Large intestine (tissue), 3 donors: ENCODE data around the gene NIN. TPM values are rescaled to one million over a fixed set of nuclear protein-coding genes. Genes with fewer than 3 reads are reported as not detected.

Experiments
- DNase-seq, 2 donors: peaks; one replicate each; pipeline versions ENCODE4 v3.0.0 to v3.0.0-alpha.2; 2013
- H3K27ac ChIP-seq: one replicate; pipeline ENCODE4 v1.5.1; 2013; ENCODE audit warnings: low read length
- H3K27me3 ChIP-seq: 2 replicates; pipeline ENCODE4 v1.6.1; 2013; ENCODE audit warnings: low read length; ENCODE audit not compliant: control insufficient read depth, insufficient read depth
- H3K36me3 ChIP-seq: 2 replicates; pipeline ENCODE4 v1.6.1; 2013; ENCODE audit warnings: low read length; ENCODE audit not compliant: control insufficient read depth, insufficient read depth
- H3K4me1 ChIP-seq: one replicate; pipeline ENCODE4 v1.6.1; 2013; ENCODE audit warnings: low read length; ENCODE audit not compliant: control insufficient read depth, insufficient read depth
- H3K4me3 ChIP-seq: one replicate; pipeline ENCODE4 v1.5.1; 2013; ENCODE audit warnings: low read length
- H3K9me3 ChIP-seq: one replicate; pipeline ENCODE4 v1.6.1; 2013; ENCODE audit warnings: mild to moderate bottlenecking, low read depth, low read length, moderate library complexity; ENCODE audit not compliant: control insufficient read depth
- WGBS: methylation state at CpG from one replicate; pipeline ENCODE4 v1.1.5; 2013; ENCODE audit warnings: low lambda C conversion rate; ENCODE audit not compliant: insufficient coverage; 5-methylcytosine and 5-hydroxymethylcytosine counted together
- polyA plus RNA-seq: library from polyadenylated mRNA; unstranded; fragments of 120-200 nt; gene quantifications from one replicate; pipeline ENCODE4 v1.2.1, GENCODE V29; 2013

NIN gene
- polyA plus RNA-seq, 1 donor, result 8.2 TPM

GRCh38 chr14:50762001-50762930, 68.7 kb downstream of the NIN start:
- no peak for DNase-seq
- Histone ChIP-seq H3K27me3 (peaks cover 2% of the 10 kb centered on the region), H3K9me3 (no peaks in the 10 kb centered on the region), H3K4me3 (no peak overlapping the region), H3K36me3 (peaks cover 17% of the 10 kb centered on the region), H3K4me1 (no peaks in the 10 kb centered on the region), H3K27ac (no peak overlapping the region)
- 90% methylated on average over 2 of the region's 9 CpGs for WGBS

GRCh38 chr14:50759800-50760543, 71.0 kb downstream of the NIN start:
- Histone ChIP-seq H3K4me3 (no peak overlapping the region), H3K9me3 (no peaks in the 10 kb centered on the region), H3K27ac (no peak overlapping the region), H3K36me3 (peaks cover 14% of the 10 kb centered on the region), H3K27me3 (peaks cover 2% of the 10 kb centered on the region), H3K4me1 (no peaks in the 10 kb centered on the region)
- WGBS, result 96% methylated on average over 5 of the region's 8 CpGs
- no peak for DNase-seq

- no peak for DNase-seq
- Histone ChIP-seq H3K27ac (no peak overlapping the region), H3K36me3 (peaks cover 14% of the 10 kb centered on the region), H3K9me3 (no peaks in the 10 kb centered on the region), H3K4me3 (no peak overlapping the region), H3K4me1 (no peaks in the 10 kb centered on the region), H3K27me3 (peaks cover 2% of the 10 kb centered on the region)
- 89% methylated on average over 3 of the region's 5 CpGs for WGBS
Measured at GRCh38 chr14:50758945-50759344, 72.0 kb downstream of the NIN start.

GRCh38 chr14:50758305-50758704, 72.7 kb downstream of the NIN start:
- Histone ChIP-seq H3K36me3 (peaks cover 14% of the 10 kb centered on the region), H3K27ac (no peak overlapping the region), H3K4me3 (no peak overlapping the region), H3K9me3 (no peaks in the 10 kb centered on the region), H3K4me1 (no peaks in the 10 kb centered on the region), H3K27me3 (peaks cover 2% of the 10 kb centered on the region)
- DNase-seq, result no peak
- WGBS, result no CpG with 5 or more reads among the region's 7 CpGs

- Histone ChIP-seq H3K9me3 (no peaks in the 10 kb centered on the region), H3K27me3 (peaks cover 2% of the 10 kb centered on the region), H3K4me1 (no peaks in the 10 kb centered on the region), H3K27ac (no peak overlapping the region), H3K4me3 (no peak overlapping the region), H3K36me3 (peaks cover 14% of the 10 kb centered on the region)
- WGBS, result 96% methylated on average over 4 of the region's 4 CpGs
- DNase-seq, result no peak
Measured at GRCh38 chr14:50757702-50758101, 73.3 kb downstream of the NIN start.

GRCh38 chr14:50756300-50756699, 74.7 kb downstream of the NIN start:
- DNase-seq, result no peak
- no peak overlapping the region for H3K27ac ChIP-seq
- no peaks in the 10 kb centered on the region for H3K4me1 ChIP-seq
- no peaks in the 10 kb centered on the region for H3K9me3 ChIP-seq
- peaks cover 12% of the 10 kb centered on the region for H3K36me3 ChIP-seq
- H3K27me3 ChIP-seq, result peaks cover 2% of the 10 kb centered on the region
- no peak overlapping the region for H3K4me3 ChIP-seq
- no CpG with 5 or more reads among the region's 8 CpGs for WGBS

- no peaks in the 10 kb centered on the region for H3K9me3 ChIP-seq
- H3K27ac ChIP-seq, result no peak overlapping the region
- no CpG with 5 or more reads among the region's 1 CpG for WGBS
- no peaks in the 10 kb centered on the region for H3K27me3 ChIP-seq
- H3K4me3 ChIP-seq, result no peak overlapping the region
- no peak for DNase-seq
- H3K36me3 ChIP-seq, result peaks cover 6% of the 10 kb centered on the region
- H3K4me1 ChIP-seq, result no peaks in the 10 kb centered on the region
Measured at GRCh38 chr14:50750323-50750722, 80.6 kb downstream of the NIN start.

- Histone ChIP-seq H3K36me3 (peaks cover 4% of the 10 kb centered on the region), H3K4me3 (no peak overlapping the region), H3K27ac (no peak overlapping the region), H3K4me1 (no peaks in the 10 kb centered on the region), H3K9me3 (no peaks in the 10 kb centered on the region), H3K27me3 (no peaks in the 10 kb centered on the region)
- no peak for DNase-seq
- 100% methylated on average over 1 of the region's 5 CpGs for WGBS
Measured at GRCh38 chr14:50745401-50746058, 85.4 kb downstream of the NIN start.

- peaks cover 2% of the 10 kb centered on the region for H3K36me3 ChIP-seq
Measured at GRCh38 chr14:50744231-50744630, 86.7 kb downstream of the NIN start.

GRCh38 chr14:50741567-50741966, 89.4 kb downstream of the NIN start:
- Histone ChIP-seq H3K27me3 (no peaks in the 10 kb centered on the region), H3K4me3 (no peak overlapping the region), H3K9me3 (no peaks in the 10 kb centered on the region), H3K27ac (no peak overlapping the region), H3K4me1 (no peaks in the 10 kb centered on the region), H3K36me3 (peaks cover 15% of the 10 kb centered on the region)
- DNase-seq, result no peak
- WGBS, result 67% methylated on average over 3 of the region's 3 CpGs

More at GRCh38 chr14:50744231-50744630, 86.7 kb downstream of the NIN start:
- H3K4me1 ChIP-seq, result no peaks in the 10 kb centered on the region
- no peak overlapping the region for H3K4me3 ChIP-seq
- no peak overlapping the region for H3K27ac ChIP-seq
- H3K27me3 ChIP-seq, result no peaks in the 10 kb centered on the region
- no peak for DNase-seq
- no peaks in the 10 kb centered on the region for H3K9me3 ChIP-seq
- no CpG with 5 or more reads among the region's 3 CpGs for WGBS
